H1 (cell line): Measurements from ENCODE around the gene CELSR1. TPM values are rescaled to one million over a fixed set of nuclear protein-coding genes. Genes with fewer than 3 reads are reported as not detected.

Experiments
- ASH2L ChIP-seq: fragments of 200-600, 300-600 bp; sonication (generic); IDR thresholded peaks from one replicate; pipeline ENCODE4 v1.7.1; 2017; ENCODE audit warnings: low read length
- CTBP2 ChIP-seq: IDR thresholded peaks from 2 replicates; pipeline ENCODE4 v1.7.0; 2011; ENCODE audit warnings: borderline replicate concordance, mild to moderate bottlenecking, moderate library complexity, mixed read lengths, low read length; ENCODE audit not compliant: insufficient read depth, insufficient read length
- EZH2 ChIP-seq: fragments of 200-600 bp; sonication (generic); IDR thresholded peaks from 2 replicates; pipeline ENCODE4 v1.7.1; 2012; ENCODE audit warnings: low read depth, mild to moderate bottlenecking, moderate library complexity, low read length, inconsistent platforms; ENCODE audit not compliant: severe bottlenecking
- KDM1A ChIP-seq: fragments of 200-600, 300-600 bp; sonication (generic); IDR thresholded peaks from 2 replicates; pipeline ENCODE4 v1.7.1; 2016; ENCODE audit warnings: mild to moderate bottlenecking, low read length, borderline replicate concordance
- RAD21 ChIP-seq, 2 experiments: IDR thresholded peaks in 1 of 2; conservative IDR thresholded peaks in 1 of 2; 2 replicates each; pipeline ENCODE4 v1.6.1; 2011; ENCODE audit warnings: low read depth in 2 of 2, low read length in 2 of 2, improper control_type of control experiment in 1 of 2, inconsistent platforms in 1 of 2, mild to moderate bottlenecking in 1 of 2, moderate library complexity in 1 of 2
- SAP30 ChIP-seq: fragments of 300-600 bp; sonication (generic); IDR thresholded peaks from 2 replicates; pipeline ENCODE4 v1.7.1; 2012; ENCODE audit warnings: low read length, moderate library complexity, mild to moderate bottlenecking, inconsistent platforms; ENCODE audit not compliant: insufficient read depth, insufficient replicate concordance
- SIX5 ChIP-seq: IDR thresholded peaks from 2 replicates; pipeline ENCODE4 v1.6.1; 2011; ENCODE audit warnings: mild to moderate bottlenecking, low read depth, low read length
- TAF7 ChIP-seq: optimal IDR thresholded peaks from 2 replicates; pipeline ENCODE3; 2011; ENCODE audit warnings: low read depth, mild to moderate bottlenecking, inconsistent platforms, low read length, moderate library complexity, borderline replicate concordance
- TBP ChIP-seq: IDR thresholded peaks from 2 replicates; pipeline ENCODE4 v1.6.1; 2011; ENCODE audit warnings: low read depth, low read length, improper control_type of control experiment
- TCF12 ChIP-seq: IDR thresholded peaks from 2 replicates; pipeline ENCODE4 v1.6.1; 2011; ENCODE audit warnings: low read depth, mild to moderate bottlenecking, low read length
- TEAD4 ChIP-seq: IDR thresholded peaks from 2 replicates; pipeline ENCODE4 v1.6.1; 2012; ENCODE audit warnings: low read depth, low read length, inconsistent platforms, mixed read lengths
- YY1 ChIP-seq: IDR thresholded peaks from 2 replicates; pipeline ENCODE4 v1.6.1; 2011; ENCODE audit warnings: low read depth, mild to moderate bottlenecking, low read length
- ZNF274 ChIP-seq: IDR thresholded peaks from 2 replicates; pipeline ENCODE4 v1.7.0; 2012; ENCODE audit warnings: low read length, borderline replicate concordance; ENCODE audit errors: extremely low read depth
- polyA plus RNA-seq, 7 experiments: library from polyadenylated mRNA; depleted of rRNA in 3 of 7; stranded (reverse) in 5 of 7; unstranded in 2 of 7; fragments of >200 nt in 5 of 7; fragments of 200-250 nt in 2 of 7; gene quantifications; 1 replicate in 5 of 7; 2 replicates in 1 of 7; 4 replicates in 1 of 7; pipeline versions ENCODE4 v1.2.1 to v1.2.3, GENCODE V29; 2011 to 2013; ENCODE audit warnings: missing spikeins in 2 of 7, mixed read lengths in 2 of 7
- total RNA-seq: library from RNA; stranded (reverse); fragmentation: NEBNext Ultra II Directional; extraction: Animal tissue kit (Norgen Biotek cat#: 25700); gene quantifications from 2 replicates; pipeline ENCODE4 v1.2.1, GENCODE V29; 2021
- TF ChIP-seq, protein P1 (sequence below): IDR thresholded peaks from 2 replicates; pipeline ENCODE4 v1.6.1; 2012; ENCODE audit warnings: low read length, inconsistent platforms

CELSR1 gene
- total and polyA plus RNA-seq, 2 of the 8 experiments (the other 6 are each of a cell fraction or from before 2014, with no cell fraction given), result 9.0 to 12.4 TPM

DNA sequence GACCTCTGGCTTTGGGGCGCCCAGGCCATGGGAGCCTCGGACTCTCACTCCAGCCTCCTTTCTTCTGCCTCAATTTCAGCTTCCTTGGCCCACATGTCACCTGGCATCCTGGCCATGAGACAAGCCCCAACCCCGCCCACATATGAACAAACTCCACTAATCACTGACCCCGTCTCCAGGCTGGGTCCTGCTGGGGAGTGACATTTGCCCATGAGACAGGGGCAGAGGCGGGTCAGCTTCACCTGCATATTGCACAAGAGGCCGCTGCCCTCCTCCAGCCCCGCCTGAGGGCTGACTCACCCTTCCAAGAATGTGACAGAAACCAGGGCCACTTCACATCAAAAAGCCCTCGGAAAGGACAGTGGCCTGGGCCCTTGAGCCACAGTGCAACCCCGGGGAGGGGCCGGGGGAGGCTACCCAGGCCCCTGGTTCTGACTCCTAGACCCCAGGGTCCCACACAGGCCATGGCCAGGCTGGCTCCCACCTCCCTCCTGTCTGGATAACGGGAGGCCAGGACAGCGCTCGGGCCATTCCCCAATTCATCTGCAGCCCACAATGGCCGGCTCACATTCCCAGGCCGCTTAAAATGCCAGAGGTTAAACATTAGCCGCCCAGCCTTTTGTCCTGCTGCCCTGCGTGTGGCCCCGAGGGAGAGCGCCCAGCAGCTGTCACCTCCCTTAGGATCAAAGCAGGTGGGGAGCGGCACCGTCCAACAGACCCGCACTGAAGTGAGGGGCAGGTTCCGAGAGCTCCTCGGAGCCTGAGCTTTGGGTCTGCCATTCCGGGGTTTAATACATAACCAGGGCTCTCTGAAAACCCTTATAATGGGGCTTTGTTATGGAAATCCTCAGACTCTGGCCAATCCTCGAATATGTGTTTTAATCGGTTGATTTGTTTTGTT lies 159.6 kb downstream of the CELSR1 start (continued):
- TF ChIP-seq EZH2 (no peak), TBP (0 out of 2 replicates have a peak, but pooled peaks have one; percentile 27), SIX5 (no peak), CTBP2 (peak; percentile 96), SAP30 (peak; percentile 41), RAD21 (IDR thresholded peaks at IDR 0.05 in 1 of 2, conservative IDR thresholded peaks at IDR 0.05 in 1 of 2; ENCODE audit: low read depth in 2 of 2, low read length in 2 of 2) (0 out of 4 replicates have a peak, but pooled peaks of 1 of the 2 experiments have one; percentile 4), ASH2L (peak; percentile 44), TEAD4 (peak; percentile 77), TAF7 (no peak), ZNF274 (no peak), YY1 (peak; percentile 65), KDM1A (peak; percentile 54; the same call in 1 of the 2 replicates), TCF12 (no peak)
- TF ChIP-seq, protein P1, sequence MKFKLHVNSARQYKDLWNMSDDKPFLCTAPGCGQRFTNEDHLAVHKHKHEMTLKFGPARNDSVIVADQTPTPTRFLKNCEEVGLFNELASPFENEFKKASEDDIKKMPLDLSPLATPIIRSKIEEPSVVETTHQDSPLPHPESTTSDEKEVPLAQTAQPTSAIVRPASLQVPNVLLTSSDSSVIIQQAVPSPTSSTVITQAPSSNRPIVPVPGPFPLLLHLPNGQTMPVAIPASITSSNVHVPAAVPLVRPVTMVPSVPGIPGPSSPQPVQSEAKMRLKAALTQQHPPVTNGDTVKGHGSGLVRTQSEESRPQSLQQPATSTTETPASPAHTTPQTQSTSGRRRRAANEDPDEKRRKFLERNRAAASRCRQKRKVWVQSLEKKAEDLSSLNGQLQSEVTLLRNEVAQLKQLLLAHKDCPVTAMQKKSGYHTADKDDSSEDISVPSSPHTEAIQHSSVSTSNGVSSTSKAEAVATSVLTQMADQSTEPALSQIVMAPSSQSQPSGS, result no peak
- TF ChIP-seq, all 59 proteins: peak for 13
